Testis (tissue), 3 donors: ENCODE measurements around the gene ACAD9. TPM values are rescaled to one million over a fixed set of nuclear protein-coding genes. Genes with fewer than 3 reads are reported as not detected.

Source experiments
- DNase-seq: peaks from one replicate; pipeline ENCODE4 v3.0.0-alpha.2; 2019
- H3K27ac ChIP-seq, 2 donors: fragments of 200-600 bp; sonication (generic); one replicate each; pipeline ENCODE4 v1.5.1; 2019
- H3K27me3 ChIP-seq: fragments of 200-600 bp; sonication (generic); one replicate; pipeline ENCODE4 v1.5.1; 2019
- H3K36me3 ChIP-seq: fragments of 200-600 bp; sonication (generic); one replicate; pipeline ENCODE4 v1.5.1; 2017; ENCODE audit warnings: low read depth; ENCODE audit errors: missing control alignments
- H3K4me1 ChIP-seq: fragments of 200-600 bp; sonication (generic); one replicate; pipeline ENCODE4 v1.5.1; 2019
- H3K4me3 ChIP-seq, 2 donors: fragments of 200-600 bp; sonication (generic); one replicate each; pipeline ENCODE4 v1.5.1; 2017 to 2019
- H3K9me3 ChIP-seq: fragments of 200-600 bp; sonication (generic); one replicate; pipeline ENCODE4 v1.5.1; 2017
- CTCF ChIP-seq, 3 experiments: fragments of 450-650 bp in 2 of 3; fragments of 200-600 bp in 1 of 3; sonication (generic) in 1 of 3; IDR thresholded peaks; one replicate each; pipeline ENCODE4 v1.5.1; 2016 to 2019; ENCODE audit warnings: antibody characterized with exemption in 3 of 3, mild to moderate bottlenecking in 2 of 3, moderate library complexity in 1 of 3
- POLR2A ChIP-seq: fragments of 450-650 bp; IDR thresholded peaks from one replicate; pipeline ENCODE4 v1.6.1; 2017; ENCODE audit warnings: antibody characterized with exemption, mild to moderate bottlenecking, moderate library complexity
- whole genome bisulfite sequencing, 2 donors: methylation state at CpG; one replicate each; pipeline ENCODE4 v1.1.5; 2018; 5-methylcytosine and 5-hydroxymethylcytosine counted together
- intact Hi-C: fragments of 100-400 bp; cut with DNase I; formaldehyde crosslinking; loops from one replicate; pipeline ENCODE4 v1.15.1; 2023; ENCODE audit warnings: low total_unique reads
- polyA plus RNA-seq: library from polyadenylated mRNA; stranded (reverse); fragments of 350-450 nt; fragmentation: Illumina TruSeq; extraction: RNeasy Lipid Tissue Mini Kit (QIAGEN cat#74804); gene quantifications from one replicate; pipeline ENCODE4 v1.2.3, GENCODE V29; 2014; ENCODE audit warnings: low read depth, low replicate concordance; ENCODE audit not compliant: insufficient read depth
- total RNA-seq, 2 donors: library from RNA; depleted of rRNA; stranded (reverse); fragments of >200 nt; gene quantifications; one replicate each; pipeline ENCODE4 v1.2.3, GENCODE V29; 2016

The ACAD9 gene
- total and polyA plus RNA-seq, 3 donors from 2014 or later: 49.5 to 80.6 (median 80.4) TPM

- 90 to 95% methylated on average over 1 of the region's 1 CpG for WGBS, 2 donors
- H3K27ac ChIP-seq: no peak overlapping the region
These were observed 60.8 kb downstream of the ACAD9 start for GRCh38 chr3:128940252-128940651.

GRCh38 chr3:128942161-128942952 is 62.9 kb downstream of the ACAD9 start:
- H3K27ac ChIP-seq: no peak overlapping the region
- no peak for TF ChIP-seq POLR2A
- TF ChIP-seq CTCF (IDR thresholded peaks at IDR 0.05): no peak
- no peak overlapping the region for H3K4me3 ChIP-seq
- no peaks in the 10 kb centered on the region for H3K36me3 ChIP-seq
- intact Hi-C loops: no loop called here
- no peaks in the 10 kb centered on the region for H3K4me1 ChIP-seq
- H3K27me3 ChIP-seq: no peaks in the 10 kb centered on the region
- H3K9me3 ChIP-seq: no peaks in the 10 kb centered on the region
- WGBS, 2 donors: 89 to 92% methylated on average over 13 to 15 of the region's 15 CpGs
- DNase-seq: no peak

More at GRCh38 chr3:128940252-128940651, 60.8 kb downstream of the ACAD9 start:
- Histone ChIP-seq H3K4me1 (no peaks in the 10 kb centered on the region), H3K36me3 (no peaks in the 10 kb centered on the region), H3K27me3 (no peaks in the 10 kb centered on the region), H3K4me3 (no peak overlapping the region), H3K9me3 (no peaks in the 10 kb centered on the region)
- TF ChIP-seq POLR2A (no peak), CTCF (IDR thresholded peaks at IDR 0.05) (no peak)
- DNase-seq: no peak
- intact Hi-C loops: no loop called here

GRCh38 chr3:128945041-128945877 is 65.8 kb downstream of the ACAD9 start:
- WGBS, 2 donors: 72 to 94% methylated on average over 7 to 21 of the region's 21 CpGs

GRCh38 chr3:128945878-128946175 is 66.4 kb downstream of the ACAD9 start:
- H3K36me3 ChIP-seq: no peaks in the 10 kb centered on the region
- intact Hi-C loops: no loop called here
- no peak overlapping the region for H3K27ac ChIP-seq
- H3K4me1 ChIP-seq: no peaks in the 10 kb centered on the region
- no peak for TF ChIP-seq POLR2A
- no peak for TF ChIP-seq CTCF (IDR thresholded peaks at IDR 0.05)
- H3K27me3 ChIP-seq: no peaks in the 10 kb centered on the region
- 78 to 83% methylated on average over 1 to 3 of the region's 3 CpGs for WGBS, 2 donors
- H3K9me3 ChIP-seq: no peaks in the 10 kb centered on the region
- H3K4me3 ChIP-seq: no peak overlapping the region
- DNase-seq: no peak

More at GRCh38 chr3:128945041-128945877, 65.8 kb downstream of the ACAD9 start:
- intact Hi-C loops: no loop called here
- DNase-seq: no peak
- no peaks in the 10 kb centered on the region for H3K27me3 ChIP-seq
- H3K27ac ChIP-seq: no peak overlapping the region
- no peaks in the 10 kb centered on the region for H3K9me3 ChIP-seq
- TF ChIP-seq CTCF (IDR thresholded peaks at IDR 0.05): no peak
- TF ChIP-seq POLR2A: no peak
- no peak overlapping the region for H3K4me3 ChIP-seq
- H3K36me3 ChIP-seq: no peaks in the 10 kb centered on the region
- H3K4me1 ChIP-seq: no peaks in the 10 kb centered on the region
